GM13977 (cell line): ENCODE results near the gene VEGFA.

ENCODE experiments used
- DNase-seq: peaks from one replicate; pipeline ENCODE4 v3.0.0; 2012; ENCODE audit warnings: low spot score
- in situ Hi-C: fragments of 300-500 bp; cut with MboI; formaldehyde crosslinking; loops from one replicate; pipeline ENCODE4 v1.12.0; 2022; ENCODE audit warnings: low sequenced_read_pairs, low pct_unique_long_range_greater_than_20kb, mixed read lengths, inconsistent platforms; ENCODE audit not compliant: unreplicated experiment
- TF ChIP-seq, protein P1 (sequence below): IDR thresholded peaks from 2 replicates; pipeline ENCODE4 v1.5.1; 2012; ENCODE audit warnings: mild to moderate bottlenecking, control low read depth; ENCODE audit not compliant: insufficient read depth; ENCODE audit errors: extremely low read depth, missing control alignments

The VEGFA gene

DNA sequence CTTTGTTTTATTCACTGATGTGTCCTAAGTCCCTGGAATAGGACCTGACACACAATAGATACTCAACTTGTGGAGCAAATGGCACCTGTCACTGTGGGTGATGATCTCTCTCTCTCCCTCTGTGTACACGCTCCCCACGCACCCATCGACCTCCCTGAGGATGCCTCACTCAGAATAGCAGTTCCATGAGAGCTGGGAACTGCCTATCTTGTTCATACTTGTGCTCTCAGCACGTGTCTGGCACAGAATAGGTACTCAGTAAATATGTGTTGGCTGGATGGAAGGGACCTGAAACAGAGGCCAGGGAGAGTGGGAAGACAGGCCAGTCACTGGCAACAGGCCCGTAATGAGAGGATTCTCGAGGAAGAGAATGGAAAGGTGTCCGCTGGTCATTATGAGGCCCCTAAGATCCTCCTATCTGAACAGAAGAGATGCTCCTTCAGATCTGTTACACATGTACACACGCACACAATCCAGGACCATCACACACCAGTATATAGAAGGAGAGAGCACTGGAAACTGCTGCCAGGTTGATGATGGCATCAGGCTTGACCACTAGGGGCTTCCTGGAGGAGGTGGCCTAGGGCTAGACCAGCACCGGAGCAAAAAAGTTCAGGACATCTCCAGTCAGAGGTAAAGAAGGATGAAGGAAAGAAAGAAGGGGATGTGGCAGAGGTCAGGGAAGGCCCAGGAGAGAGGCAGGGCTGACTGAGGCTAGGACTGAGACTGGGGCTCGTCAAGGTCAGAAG lies 30.9 kb downstream of the VEGFA start:
- DNase-seq: no peak
- TF ChIP-seq, protein P1, sequence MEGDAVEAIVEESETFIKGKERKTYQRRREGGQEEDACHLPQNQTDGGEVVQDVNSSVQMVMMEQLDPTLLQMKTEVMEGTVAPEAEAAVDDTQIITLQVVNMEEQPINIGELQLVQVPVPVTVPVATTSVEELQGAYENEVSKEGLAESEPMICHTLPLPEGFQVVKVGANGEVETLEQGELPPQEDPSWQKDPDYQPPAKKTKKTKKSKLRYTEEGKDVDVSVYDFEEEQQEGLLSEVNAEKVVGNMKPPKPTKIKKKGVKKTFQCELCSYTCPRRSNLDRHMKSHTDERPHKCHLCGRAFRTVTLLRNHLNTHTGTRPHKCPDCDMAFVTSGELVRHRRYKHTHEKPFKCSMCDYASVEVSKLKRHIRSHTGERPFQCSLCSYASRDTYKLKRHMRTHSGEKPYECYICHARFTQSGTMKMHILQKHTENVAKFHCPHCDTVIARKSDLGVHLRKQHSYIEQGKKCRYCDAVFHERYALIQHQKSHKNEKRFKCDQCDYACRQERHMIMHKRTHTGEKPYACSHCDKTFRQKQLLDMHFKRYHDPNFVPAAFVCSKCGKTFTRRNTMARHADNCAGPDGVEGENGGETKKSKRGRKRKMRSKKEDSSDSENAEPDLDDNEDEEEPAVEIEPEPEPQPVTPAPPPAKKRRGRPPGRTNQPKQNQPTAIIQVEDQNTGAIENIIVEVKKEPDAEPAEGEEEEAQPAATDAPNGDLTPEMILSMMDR: no peak
- in situ Hi-C loops: no loop called here

DNA sequence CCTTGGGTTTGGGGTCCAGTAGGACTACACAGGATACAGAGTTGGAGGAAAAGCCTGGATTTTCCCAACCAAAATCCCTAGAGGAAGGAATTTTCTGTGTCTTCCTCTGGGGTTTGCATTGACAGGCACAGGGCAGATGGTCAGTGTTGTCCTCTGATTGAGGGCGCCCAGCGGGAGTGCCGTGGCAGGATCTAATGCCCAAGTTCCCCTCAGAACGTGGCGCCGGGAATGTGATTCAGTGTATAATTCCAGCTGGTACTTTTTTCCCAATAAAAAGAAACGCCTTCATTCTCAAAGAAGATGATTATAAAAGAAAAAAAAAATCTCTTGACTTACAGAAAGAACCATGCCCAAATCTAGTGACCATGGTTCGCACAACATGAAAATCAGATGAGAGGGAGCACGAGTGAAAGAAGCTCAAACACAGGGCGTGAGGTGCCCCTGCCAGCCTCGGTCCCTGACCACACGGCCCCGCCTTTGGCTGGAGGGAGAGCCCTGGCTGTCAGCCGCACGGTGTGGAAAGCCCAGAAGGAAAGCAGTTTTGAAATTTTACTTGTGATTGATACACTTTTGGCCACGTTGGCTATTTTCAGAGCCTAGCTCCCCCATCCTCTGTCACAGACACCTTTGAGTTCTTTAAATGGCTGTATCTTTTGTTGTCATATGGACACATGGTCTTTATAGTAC lies 31.6 kb downstream of the VEGFA start:
- TF ChIP-seq, protein P1: no peak

DNA sequence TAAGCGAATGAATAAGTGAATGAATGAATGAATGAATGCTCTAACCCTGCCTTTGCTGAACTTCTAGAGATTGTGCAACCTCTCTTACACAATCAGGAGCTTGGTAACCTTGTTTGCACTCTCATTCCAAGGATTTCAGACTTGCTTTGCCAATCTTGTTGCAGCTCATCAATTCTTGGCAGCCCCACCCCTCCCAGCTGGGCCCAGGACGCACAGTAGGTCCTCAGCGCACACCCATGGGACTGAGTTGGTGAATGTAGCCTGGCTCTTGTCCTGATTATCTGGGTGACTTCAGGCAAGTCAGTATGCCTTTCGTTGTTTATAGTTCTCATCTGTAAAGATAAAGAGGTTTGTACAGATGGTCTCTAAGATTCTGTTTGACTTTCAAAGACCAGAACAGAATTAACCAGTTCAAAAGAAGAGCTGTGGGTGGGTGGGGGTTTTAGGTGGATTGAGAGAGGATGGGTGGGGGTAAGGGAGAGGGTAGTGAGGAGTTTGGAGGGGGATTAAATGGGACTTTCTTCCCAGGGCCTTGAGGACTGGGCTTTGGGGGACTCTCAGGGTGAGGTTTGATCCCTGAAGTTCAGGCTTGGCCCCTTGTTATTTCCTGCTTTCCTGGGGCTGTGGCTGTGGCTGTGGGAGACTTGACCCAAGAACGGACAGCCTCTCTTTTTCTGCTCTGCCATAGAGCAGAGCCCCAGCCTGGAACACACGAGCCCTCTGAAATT lies 33.2 kb downstream of the VEGFA start:
- TF ChIP-seq, protein P1: no peak
- in situ Hi-C loops: no loop called here
- DNase-seq: no peak

More for the DNA sequence above, 31.6 kb downstream of the VEGFA start:
- in situ Hi-C loops: no loop called here
- no peak for DNase-seq

DNA sequence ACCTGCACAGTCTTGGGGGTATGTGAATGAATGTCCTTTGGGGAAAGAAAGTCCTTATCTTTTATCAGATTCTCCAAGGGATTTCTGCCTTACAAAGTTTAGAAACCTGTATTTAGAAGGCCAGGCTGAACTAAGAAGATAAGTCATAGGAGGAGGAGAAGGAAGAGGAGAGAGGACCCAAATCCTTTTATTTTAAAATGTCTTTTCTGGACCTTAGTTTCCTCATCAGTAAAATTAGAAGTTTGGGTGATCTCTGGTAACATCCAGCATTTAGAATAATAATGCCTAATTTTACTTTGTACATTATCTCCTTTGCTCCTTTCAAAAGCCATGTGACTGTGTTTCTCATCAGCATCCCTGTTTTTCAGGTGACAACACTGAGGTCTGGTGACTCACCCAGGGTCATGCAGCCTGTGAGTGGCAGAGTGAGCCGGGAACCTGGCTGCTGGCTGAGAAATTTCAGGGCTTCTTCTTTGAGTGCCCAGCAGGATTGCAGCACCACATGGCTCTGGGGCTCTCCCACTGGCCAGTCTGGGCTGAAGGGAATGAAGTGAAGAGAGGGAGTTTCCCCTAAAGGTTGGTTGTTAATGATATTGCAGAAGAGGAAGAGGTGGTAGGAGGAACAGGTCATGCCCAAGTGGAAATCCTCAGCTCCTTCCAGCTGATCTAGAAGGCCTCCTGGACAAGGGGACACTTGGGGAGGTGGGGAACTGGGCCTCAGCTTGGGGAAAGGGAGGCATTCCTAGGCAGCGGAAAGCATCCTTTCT lies 34.0 kb downstream of the VEGFA start:
- TF ChIP-seq, protein P1: no peak
- no peak for DNase-seq
- in situ Hi-C loops: no loop called here

DNA sequence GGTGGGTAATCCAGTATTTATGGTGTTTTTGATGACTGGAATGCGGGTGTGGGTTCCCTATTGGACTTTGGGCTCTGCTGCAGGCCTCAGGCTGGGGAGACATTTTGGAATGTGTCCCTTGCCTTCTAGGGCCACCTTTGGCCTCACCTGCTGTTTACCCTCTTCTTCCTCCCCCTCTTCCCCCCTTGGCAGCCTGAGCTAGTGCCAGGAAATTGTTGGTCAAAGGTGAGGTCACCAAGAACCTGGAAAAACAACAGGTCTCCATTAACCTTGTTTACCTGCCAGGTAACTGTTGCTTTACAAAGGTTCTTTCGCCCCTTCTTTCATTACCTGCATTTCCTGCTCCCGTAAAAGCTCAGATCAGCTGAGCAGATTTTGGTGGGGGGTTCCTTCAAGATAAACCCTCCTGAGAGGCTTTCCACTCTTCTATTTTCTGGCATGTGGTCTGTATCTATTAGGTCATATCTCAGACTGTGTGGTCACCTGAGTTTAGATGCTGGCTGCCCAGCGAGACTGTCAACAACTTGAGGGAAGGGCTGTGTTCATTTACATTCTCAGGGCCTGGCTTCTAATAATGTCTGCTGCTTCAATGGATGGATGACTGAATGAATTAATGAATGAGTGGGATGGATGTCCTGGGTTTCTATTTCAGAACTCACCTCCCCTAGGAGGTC lies 34.7 kb downstream of the VEGFA start:
- TF ChIP-seq, protein P1: no peak
- in situ Hi-C loops: no loop called here
- no peak for DNase-seq

DNA sequence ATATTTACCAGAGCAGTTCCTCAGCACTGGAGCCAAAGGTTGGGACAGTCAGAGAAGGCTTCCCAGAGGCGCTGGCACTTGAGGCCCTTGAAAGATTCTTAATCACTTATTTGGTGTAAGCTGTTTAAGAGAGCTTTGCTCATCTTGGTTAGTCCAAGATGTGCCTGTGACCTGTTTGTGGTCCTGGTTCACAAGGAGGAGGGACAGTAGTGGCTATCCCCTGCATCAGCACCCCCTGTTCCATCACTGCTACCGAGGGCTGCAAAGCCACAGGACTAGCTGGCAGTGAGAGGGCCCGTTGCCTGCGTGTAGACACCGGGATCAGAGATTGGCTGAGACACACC lies 35.7 kb downstream of the VEGFA start:
- DNase-seq: no peak
- TF ChIP-seq, protein P1: no peak
- in situ Hi-C loops: no loop called here
